Cortex of kidney (tissue), 1 donor: ENCODE data around the gene ZNF609.

ENCODE experiments used
- DNase-seq: peaks from one replicate; lab custom pipeline; 2025; lab: John Stamatoyannopoulos, UW

Gene ZNF609, protein sequence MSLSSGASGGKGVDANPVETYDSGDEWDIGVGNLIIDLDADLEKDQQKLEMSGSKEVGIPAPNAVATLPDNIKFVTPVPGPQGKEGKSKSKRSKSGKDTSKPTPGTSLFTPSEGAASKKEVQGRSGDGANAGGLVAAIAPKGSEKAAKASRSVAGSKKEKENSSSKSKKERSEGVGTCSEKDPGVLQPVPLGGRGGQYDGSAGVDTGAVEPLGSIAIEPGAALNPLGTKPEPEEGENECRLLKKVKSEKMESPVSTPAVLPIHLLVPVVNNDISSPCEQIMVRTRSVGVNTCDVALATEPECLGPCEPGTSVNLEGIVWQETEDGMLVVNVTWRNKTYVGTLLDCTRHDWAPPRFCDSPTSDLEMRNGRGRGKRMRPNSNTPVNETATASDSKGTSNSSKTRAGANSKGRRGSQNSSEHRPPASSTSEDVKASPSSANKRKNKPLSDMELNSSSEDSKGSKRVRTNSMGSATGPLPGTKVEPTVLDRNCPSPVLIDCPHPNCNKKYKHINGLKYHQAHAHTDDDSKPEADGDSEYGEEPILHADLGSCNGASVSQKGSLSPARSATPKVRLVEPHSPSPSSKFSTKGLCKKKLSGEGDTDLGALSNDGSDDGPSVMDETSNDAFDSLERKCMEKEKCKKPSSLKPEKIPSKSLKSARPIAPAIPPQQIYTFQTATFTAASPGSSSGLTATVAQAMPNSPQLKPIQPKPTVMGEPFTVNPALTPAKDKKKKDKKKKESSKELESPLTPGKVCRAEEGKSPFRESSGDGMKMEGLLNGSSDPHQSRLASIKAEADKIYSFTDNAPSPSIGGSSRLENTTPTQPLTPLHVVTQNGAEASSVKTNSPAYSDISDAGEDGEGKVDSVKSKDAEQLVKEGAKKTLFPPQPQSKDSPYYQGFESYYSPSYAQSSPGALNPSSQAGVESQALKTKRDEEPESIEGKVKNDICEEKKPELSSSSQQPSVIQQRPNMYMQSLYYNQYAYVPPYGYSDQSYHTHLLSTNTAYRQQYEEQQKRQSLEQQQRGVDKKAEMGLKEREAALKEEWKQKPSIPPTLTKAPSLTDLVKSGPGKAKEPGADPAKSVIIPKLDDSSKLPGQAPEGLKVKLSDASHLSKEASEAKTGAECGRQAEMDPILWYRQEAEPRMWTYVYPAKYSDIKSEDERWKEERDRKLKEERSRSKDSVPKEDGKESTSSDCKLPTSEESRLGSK (N-terminal part only)

DNA sequence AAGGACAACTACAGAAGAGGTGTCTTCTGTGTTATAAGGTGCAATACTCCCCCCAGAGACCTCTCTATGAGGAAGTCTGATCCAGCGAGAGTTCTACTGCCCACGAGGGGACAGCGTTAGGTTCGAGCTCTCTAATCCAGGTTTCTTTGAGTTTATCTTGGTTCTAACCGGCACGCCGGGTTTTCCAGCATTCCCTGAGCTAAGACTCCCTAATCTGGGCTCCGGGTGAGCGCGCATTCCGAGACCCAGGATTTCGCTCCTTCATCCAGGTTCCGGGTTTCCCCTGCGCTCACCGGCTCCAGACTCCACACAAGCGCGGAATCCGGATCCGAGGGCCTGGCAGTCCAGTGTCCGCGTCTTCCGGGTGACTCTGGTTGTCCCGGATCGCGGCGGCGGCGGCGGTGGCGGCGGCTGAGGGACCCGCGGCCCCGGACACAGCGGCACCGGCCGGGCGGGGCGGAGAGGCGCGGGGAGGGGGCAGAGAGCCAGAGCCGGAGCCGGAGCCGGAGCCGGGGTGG is at the start of gene ZNF609:
Gene ZNF609 (plus strand): TSS at position 373 of the 518 bp plus-strand sequence. CDS start 38,842 bp downstream, outside the sequence.
- peak; percentile 49 for DNase-seq

DNA sequence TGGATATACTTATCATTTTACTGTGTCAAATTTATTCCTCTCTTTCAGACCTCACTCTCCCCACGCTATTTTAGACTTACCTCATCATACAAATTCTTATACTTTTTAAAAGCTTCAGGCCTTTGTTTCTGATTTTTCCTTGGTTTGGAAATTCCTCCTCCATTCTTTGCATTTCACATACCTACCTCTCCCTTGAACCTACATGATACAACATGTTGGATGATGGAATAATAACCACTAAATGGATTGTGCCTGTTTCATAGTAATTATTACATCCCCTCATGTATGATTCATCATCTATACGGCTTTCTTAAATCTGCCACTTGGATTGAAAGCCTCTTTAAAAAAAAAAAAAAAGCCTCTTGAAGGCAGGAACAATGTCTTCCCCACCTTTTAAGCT is 48.2 kb upstream of the ZNF609 start:
- DNase-seq, result no peak

DNA sequence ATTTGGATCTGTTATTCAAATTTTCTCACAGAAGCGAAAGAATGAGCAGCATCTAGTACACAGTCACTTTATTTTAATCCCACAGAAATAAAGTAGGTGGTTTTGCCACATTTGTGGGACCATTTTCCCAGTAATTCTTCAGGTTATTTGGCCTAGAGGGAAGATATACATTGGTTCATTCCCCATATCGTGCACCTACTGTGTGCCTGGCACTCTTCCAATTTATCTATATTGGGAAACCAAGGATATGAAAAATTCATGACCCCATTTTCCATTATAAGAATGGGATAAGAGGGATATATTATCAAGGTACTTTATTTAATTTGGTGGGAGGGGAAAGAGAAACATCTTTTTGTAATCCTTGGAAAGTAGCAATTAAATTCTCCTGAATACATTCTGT is 37.7 kb upstream of the ZNF609 start:
- no peak for DNase-seq

DNA sequence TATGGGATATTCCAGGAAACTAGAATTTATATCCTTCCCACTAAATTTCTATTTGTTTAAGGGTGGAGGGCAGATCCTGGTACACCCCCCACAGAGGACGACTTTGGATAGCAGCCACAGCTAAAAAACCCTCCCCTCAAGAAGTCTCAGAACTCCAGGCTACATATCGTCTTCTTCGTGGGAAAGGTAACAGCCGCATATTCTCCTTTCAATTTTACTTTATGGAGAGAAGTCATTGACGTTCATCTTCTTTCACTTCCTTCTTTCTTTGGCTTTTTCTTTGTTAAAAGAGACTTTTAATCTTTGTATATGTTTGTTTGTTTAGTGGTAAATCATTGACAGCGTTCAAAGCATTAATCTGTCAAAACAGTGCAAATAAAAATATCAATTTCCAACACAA is 36.4 kb upstream of the ZNF609 start:
- DNase-seq, result no peak

DNA sequence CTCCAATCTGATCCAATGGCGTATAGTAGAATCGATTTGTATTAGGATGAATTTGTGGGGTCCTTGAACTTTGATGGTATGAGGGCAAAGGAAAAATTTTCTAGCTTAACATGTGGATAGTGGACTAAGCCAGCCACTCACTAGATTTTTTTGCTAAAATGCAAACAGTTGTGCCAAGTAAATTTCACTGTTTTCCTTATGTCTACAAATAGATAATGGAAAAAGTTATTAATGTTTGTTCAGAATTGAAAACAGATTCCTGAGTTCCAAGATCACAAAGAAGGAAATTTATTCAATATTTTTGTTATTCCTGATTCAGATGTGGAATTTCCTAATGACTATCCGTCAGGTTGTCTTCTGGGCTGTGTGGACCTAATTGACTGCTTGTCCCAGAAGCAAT is 35.2 kb upstream of the ZNF609 start:
- no peak for DNase-seq

DNA sequence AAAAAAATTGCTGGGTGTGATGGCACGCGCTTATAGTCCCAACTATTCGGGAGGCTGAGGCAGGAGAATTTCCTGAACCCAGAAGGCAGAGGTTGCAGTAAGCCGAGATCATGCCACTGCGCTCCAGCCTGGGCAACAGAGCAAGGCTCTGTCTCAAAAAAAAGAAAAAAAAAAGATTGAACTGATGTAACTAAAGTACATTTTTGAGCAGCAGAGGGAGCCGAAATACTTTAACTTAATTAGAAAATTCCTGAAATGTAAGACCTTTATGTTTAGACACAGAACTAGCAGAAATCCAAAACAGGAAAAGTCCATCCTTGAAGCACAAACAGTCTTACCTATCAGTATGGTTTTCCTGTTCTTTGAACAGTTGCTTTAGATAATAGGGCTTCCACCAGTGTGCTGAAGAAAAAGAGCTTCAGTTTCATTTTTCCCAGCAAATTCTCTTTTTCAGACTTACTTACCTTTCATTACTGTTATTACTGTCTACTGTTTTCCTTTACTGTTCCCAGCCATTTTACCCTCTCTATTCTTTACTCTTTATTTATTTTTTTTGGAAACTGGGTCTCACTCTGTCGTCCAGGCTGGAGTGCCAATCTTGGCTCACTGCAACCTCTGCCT is 33.4 kb upstream of the ZNF609 start:
- no peak for DNase-seq

DNA sequence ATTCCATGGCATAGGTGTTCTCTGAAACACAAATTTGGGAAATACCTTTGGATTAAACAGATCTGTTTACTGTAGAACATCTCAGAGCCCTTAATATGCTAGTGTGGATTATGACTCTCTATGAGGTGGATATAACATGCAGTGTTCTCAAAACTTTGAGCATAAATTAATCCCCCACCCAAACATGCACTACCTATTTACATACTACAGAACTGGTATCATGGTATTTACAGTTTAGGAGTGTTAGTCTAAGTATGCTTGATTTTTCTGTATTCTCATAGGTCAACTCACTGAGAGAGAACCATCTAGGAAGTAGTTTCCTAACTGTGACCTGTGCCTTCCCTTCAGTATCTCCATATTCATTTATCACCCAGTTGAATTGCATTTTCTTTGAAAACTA is 30.9 kb upstream of the ZNF609 start:
- no peak for DNase-seq

DNA sequence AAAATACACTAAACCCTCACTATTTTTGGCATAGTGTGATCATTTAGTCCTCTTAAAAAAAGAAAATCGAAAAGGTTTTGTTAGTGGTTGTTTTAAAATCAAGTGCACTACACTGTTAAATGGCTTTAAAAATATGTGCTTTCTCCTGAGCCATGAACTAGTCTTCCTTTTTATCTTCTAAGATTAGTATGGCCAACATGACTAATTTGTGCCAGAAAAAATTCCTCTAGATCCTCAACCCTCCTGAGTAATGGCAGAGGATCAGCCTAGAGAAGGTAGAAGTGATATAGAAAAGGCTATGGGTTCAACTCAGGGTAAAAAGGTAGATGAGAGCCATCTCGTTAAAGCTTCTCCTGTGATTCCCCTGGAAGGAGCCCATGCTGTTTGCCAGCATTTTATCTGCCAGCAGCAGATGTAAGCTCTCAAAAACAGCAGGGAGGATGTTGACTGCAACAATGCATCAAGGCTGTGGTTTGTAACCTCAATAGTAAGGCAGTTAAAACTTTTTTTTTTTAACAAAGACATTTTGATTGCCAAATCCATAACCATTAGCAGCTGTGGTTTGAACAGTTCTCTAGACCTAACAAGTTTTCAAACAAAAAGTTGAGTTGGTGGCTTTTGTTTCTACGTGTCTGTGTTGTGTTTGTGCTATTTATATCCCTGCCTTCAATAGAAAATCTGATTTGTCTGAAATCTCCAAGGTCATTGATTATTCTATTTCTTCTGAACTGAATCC is 30.2 kb upstream of the ZNF609 start:
- no peak for DNase-seq

DNA sequence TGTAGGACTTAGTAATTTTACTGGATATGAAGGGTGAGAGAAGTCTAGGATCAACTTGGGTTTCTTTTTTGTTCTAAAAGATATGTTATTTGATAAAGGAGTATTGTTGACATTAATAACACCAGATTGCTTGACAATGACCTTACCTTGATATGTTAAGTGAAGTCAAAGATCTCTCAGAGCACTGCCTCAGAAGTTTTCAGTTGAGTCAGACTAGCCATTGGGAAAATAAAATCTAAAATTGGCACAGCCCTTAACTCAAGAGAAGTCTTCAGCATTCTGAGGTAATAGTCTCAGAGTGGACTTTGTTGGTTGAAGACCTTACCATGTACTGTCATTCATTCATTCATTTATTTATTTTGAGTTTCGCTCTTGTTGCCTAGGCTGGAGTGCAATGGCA is 22.4 kb upstream of the ZNF609 start:
- no peak for DNase-seq

DNA sequence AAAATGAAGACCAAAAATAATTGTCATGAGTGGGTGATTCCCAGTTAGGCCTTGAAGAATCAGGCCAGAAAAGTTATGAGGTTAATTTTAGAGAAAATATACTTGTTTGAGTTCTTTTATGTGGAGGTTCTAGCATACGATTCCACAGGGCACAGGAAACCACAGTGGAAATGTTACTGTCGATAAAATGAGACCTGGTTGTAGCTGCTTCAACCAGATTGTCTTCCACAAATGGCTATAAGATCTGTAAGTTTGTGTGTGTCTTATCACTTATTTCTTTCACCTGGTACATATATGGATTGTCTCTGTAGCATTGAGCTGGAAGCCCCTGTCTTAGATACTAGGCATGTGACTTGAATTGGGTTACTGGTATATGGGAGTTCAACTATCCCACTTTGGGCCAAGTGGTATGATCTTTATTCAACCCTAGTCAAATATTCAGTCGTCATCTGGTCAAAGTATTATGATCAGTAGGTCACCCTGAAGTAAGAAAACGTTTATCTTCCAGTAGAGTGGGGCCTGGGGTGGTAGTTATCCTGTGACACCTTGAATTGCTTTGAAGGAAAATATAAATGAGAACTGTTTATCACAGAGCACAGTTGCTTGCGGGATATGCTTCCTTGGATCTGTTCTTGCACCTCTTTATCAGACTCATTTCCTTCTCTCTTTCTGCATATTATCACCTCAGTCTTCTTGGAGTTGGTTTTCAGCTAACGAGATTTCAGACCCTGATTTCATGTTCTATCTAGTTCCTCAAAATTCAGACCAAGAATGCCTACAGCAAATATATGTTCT is 21.5 kb upstream of the ZNF609 start:
- DNase-seq, result no peak

DNA sequence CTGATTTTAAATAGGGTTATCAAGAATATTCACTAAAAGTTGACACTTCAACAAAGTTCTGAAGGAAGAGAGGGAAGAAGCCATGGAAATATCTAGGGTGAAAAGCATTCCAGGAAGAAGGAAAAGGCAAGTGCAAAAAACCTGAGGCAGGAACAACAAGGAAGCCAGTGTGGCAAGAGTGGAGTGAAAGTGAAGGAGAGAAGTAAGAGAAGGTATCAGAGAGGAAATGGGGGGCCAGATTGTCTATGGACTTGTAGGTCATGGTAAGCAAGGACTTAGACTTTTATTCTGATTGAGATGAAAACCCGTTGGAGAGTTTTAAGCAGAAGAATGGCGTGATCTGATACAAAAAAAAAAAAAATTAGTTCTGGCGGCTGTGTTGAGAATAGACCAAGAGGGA is 18.5 kb upstream of the ZNF609 start:
- no peak for DNase-seq

DNA sequence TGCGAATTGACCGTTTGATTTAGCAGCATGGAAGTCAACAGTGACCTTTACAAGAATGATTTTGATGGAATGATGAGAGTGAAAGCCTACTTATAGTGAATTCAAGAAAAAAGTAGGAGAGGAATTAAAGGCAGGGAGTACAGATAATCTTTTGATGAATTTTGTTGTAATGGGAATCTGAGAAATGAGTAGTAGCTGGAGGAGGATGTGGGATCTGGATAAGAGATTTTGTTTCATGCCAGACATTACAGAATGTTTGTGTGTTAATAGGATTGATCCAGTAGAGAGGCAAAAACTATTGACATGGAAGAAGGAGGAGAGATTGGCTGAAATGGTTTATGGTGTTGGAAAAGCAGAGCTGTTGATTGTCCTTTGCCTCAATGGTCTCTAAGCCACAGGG is 17.4 kb upstream of the ZNF609 start:
- no peak for DNase-seq

DNA sequence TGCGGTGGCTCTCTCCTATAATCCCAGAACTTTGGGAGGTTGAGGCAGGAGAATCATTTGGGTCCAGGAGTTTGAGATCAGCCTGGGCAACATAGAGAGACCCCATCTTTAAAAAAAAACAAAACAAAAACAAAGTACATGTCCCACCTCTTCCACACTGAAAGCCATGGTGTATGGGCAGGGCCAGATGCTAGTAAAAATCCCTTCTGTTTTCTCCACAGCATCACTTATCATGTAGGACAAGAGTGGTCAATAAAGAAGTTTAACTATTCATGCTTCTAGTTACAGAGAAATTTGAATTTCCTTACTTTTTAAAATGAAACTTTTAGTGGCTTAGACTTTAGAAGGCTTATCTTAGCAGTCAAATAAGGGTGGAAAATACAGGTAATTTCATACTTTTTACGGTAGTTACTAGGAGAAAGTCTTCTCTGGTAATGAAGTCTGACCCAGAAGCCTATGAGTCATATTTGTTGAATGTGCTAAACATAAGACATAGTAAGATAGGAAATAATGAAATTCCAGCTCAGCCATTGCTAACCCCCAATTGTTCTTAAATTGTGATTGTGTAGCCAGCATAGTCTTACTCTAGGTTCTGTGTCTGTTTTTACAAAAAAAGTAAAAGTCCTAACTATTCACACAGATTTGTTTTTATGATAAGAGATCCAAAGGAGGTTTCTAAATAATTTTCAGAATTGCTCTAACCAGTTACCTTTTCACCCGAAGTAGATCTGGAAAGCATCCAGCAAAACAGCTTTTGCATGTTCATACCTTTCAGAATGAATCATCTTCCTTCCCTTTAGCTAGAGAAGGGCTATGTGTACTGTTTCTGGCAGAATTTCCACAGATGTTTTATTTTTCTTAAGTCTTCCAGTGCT is 16.4 kb upstream of the ZNF609 start:
- DNase-seq, result no peak

DNA sequence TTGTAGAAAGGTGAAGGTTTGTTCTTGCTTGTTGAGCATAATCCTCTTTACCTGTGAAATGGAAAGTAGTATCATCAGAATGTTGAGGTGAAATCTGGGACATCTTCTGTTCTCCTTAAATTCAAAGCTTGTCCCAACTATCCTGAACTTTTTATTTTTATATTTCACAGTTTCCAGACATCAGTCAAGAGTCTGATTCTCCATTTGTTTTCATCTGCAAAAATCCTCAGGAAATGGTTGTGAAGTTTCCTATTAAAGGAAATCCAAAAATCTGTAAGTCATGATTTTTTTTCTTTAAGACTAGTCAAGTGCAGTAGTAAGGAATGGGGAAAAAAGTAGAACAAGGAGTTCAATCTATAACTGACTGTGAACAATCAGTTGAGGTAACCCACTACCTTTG is 15.5 kb upstream of the ZNF609 start:
- DNase-seq, result no peak

DNA sequence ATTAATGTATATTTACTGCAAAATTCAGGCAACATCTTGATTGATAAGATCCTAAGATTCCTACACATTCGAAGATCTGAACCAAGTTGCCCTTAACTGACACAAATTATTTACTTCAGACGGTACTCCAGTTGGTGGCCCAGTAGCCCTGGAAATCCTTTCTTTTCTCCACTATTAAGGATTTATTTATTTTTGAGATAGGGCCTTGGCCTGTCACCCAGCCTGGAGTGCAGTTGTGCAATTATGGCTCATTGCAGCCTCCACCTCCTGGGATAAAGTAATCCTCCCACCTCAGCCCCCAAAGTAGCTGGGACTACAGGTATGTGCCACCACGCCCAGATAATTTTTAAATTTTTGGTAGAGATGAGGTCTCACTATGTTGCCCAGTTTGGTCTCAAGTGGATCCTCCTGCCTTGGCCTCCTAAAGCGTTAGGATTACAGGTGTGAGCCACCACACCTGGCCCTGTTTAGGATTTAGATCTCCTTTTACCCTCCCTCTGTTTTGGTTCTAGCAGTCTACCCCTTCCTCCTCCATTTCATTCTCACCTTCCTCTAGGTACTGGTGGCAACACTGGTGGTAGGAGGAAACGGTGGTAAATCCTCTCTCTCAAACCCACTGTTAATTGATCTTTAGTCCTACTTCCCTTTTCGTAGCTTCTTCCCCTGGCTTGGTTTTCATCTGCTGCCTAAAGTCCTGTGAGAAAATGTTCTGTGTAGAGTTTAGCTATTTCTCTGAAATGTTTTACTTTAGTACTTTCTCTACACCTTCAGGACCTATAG is 12.7 kb upstream of the ZNF609 start:
- no peak for DNase-seq

DNA sequence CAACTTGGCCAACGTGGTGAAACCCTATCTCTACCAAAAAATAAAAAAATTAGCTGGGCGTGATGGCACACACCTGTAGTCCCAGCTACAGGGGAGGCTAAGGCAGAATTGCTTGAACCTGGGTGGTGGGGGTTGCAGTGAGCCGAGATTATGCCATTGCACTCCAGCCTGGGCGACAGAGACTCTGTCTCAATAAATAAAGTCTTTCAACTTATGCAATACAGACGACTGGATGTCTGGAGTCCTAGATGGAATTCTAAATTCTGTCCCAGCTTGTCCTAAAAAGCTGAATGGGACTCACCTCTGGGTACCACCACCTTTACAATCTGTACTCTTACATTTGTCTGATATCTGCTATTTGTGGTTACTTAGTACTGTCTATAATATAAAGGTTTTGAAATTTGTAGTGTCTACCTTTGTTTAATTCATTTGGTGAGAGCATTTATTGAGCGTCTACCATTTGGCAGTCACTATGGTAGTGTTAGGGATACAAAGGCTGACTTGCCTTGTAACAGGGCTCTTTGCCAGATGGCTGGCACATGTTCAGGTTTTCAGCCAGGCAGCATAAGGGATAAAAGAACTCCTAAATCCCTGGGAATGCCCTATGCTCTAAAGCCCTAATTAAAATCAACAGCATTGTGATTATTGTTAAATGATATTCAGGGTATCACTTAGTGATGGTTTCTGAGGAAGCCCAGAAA is 7.2 kb upstream of the ZNF609 start:
- no peak for DNase-seq

DNA sequence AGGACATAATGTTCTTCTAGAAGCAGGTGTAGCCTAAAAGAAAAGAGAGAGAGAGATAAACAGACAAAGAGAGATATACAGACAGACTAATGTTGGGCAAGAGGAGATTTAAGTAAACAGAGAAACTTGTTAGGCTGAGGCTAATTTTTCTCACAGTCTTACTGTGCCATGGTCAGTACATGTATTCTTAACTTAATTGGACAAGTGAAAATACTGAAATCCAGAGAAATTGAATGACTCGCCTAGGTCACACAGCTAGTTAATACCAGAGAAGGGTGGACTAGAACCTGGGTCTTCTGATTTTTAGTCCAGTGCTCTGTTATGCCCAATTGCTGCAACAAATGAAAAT is 6.7 kb upstream of the ZNF609 start:
- no peak for DNase-seq

DNA sequence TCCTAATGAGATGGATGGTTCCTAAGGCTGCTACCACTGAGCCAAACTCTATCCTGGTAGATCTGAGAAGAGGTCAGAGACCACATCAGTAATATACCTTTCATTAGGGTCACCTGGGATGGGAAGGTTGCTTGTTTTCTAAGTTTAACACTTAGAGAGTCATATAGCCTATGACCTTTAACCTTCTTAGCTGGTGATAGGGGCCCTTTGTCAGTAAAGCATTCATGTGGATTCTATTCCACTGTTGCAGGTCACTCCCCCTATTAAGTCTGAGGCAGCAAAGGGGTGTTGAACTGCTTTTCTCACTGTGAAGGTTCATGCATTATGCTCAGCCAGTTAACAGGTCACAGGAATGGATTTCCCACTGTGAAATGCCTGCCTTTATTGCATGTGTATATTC is 6.1 kb upstream of the ZNF609 start:
- no peak for DNase-seq
